GM13977 (cell line): ENCODE data around the gene KLHDC8A.
A peak's percentile ranks its signal among the peaks of the same experiment; 100 is the strongest.

ENCODE experiments used
- DNase-seq: peaks from one replicate; pipeline ENCODE4 v3.0.0; 2012; ENCODE audit warnings: low spot score
- CTCF ChIP-seq: IDR thresholded peaks from 2 replicates; pipeline ENCODE4 v1.5.1; 2012; ENCODE audit warnings: mild to moderate bottlenecking, control low read depth; ENCODE audit not compliant: insufficient read depth; ENCODE audit errors: extremely low read depth, missing control alignments
- in situ Hi-C: fragments of 300-500 bp; cut with MboI; formaldehyde crosslinking; loops from one replicate; pipeline ENCODE4 v1.12.0; 2022; ENCODE audit warnings: low sequenced_read_pairs, low pct_unique_long_range_greater_than_20kb, mixed read lengths, inconsistent platforms; ENCODE audit not compliant: unreplicated experiment

The KLHDC8A gene

GRCh38 chr1:205339197-205339702 is 17.5 kb downstream of the KLHDC8A start:
- no peak for DNase-seq
- in situ Hi-C loops, result no loop called here
- TF ChIP-seq CTCF, result no peak

GRCh38 chr1:205338011-205338410 is 18.7 kb downstream of the KLHDC8A start:
- TF ChIP-seq CTCF, result no peak
- DNase-seq, result no peak
- in situ Hi-C loops, result no loop called here

GRCh38 chr1:205337481-205337880 is 19.2 kb downstream of the KLHDC8A start:
- no peak for TF ChIP-seq CTCF
- in situ Hi-C loops, result no loop called here
- no peak for DNase-seq

GRCh38 chr1:205335692-205336091 is 21.0 kb downstream of the KLHDC8A start:
- TF ChIP-seq CTCF, result peak; percentile 98
- peak; percentile 77 for DNase-seq
- in situ Hi-C loops, result no loop called here

- DNase-seq, result no peak
- in situ Hi-C loops, result no loop called here
- TF ChIP-seq CTCF, result no peak
Observed at GRCh38 chr1:205332015-205332791, 24.5 kb downstream of the KLHDC8A start.

GRCh38 chr1:205330150-205330549 is 26.6 kb downstream of the KLHDC8A start:
- TF ChIP-seq CTCF, result no peak
- in situ Hi-C loops, result no loop called here

More at GRCh38 chr1:205330150-205330549, 26.6 kb downstream of the KLHDC8A start:
- DNase-seq, result no peak
